ENCODE measurements around the gene CPS1. TPM values are rescaled to one million over a fixed set of nuclear protein-coding genes. Genes with fewer than 3 reads are reported as not detected.

The CPS1 gene
- total RNA-seq, 1 donor from 2014 or later = 0.75 TPM

DNA sequence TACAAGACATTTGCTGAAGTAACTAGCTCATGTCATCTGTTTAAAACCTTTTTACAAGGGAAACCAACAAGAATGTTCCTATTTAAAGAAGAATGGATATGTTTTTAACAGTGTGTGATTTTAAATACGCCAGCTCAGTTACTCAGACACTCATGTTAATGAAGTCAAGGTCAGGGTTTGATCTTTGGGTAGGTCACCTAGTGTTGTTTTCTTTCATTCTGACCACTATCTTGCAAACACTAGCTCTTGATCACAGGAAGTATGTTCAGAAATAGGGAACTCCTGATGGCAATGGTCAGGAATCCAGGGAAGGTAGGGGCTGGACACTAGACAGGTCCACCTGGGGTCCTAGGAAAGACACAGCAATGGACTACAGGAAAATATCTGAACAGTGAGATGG lies 116.7 kb downstream of the CPS1 start:
- Mint-ChIP-seq H3K27me3 (no peaks in the 10 kb centered on the region), H3K36me3 (ENCODE audit: low read depth) (no peaks in the 10 kb centered on the region), H3K4me3 (no peak overlapping the region), H3K4me1 (no peaks in the 10 kb centered on the region), H3K27ac (no peak overlapping the region), H3K9me3 (no peaks in the 10 kb centered on the region)
- TF ChIP-seq, protein P1, sequence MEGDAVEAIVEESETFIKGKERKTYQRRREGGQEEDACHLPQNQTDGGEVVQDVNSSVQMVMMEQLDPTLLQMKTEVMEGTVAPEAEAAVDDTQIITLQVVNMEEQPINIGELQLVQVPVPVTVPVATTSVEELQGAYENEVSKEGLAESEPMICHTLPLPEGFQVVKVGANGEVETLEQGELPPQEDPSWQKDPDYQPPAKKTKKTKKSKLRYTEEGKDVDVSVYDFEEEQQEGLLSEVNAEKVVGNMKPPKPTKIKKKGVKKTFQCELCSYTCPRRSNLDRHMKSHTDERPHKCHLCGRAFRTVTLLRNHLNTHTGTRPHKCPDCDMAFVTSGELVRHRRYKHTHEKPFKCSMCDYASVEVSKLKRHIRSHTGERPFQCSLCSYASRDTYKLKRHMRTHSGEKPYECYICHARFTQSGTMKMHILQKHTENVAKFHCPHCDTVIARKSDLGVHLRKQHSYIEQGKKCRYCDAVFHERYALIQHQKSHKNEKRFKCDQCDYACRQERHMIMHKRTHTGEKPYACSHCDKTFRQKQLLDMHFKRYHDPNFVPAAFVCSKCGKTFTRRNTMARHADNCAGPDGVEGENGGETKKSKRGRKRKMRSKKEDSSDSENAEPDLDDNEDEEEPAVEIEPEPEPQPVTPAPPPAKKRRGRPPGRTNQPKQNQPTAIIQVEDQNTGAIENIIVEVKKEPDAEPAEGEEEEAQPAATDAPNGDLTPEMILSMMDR (IDR thresholded peaks at IDR 0.05) = no peak
- no peak for ATAC-seq (ENCODE audit: low read depth)
- intact Hi-C loops (cut with micrococcal nuclease) = no loop called here
- DNase-seq = no peak
- CTCF ChIA-PET = interaction anchor here (0.6 kb wide), 1 partner anchor 40 kb away, joined by 3 read pairs; no protein-coding TSS in a partner anchor
- POLR2A ChIA-PET = no interaction called here

DNA sequence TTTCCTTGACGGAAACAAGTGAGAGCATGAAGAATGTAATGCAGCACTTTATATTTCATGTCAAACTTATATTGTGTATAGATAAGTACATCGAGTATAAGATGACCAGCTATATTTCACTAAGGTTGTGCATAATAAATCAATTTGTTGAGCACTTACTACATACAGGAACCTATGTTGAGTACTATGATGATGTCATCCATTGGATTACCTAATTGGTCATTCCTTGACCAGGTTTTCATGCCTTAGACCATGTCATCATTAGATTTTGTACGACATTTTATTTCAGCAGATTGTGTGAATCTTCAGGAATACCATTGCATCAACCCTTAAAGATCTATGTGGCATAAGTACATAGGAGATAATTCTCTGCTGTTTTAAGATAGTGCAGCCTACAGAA lies 119.7 kb downstream of the CPS1 start:
- ChIA-PET POLR2A (no interaction called here), CTCF (no interaction called here)
- Mint-ChIP-seq H3K4me1 (no peaks in the 10 kb centered on the region), H3K9me3 (no peaks in the 10 kb centered on the region), H3K4me3 (no peak overlapping the region), H3K27me3 (no peaks in the 10 kb centered on the region), H3K36me3 (ENCODE audit: low read depth) (no peaks in the 10 kb centered on the region), H3K27ac (no peak overlapping the region)
- no peak for DNase-seq
- TF ChIP-seq, protein P1 (IDR thresholded peaks at IDR 0.05) = no peak
- no peak for ATAC-seq (ENCODE audit: low read depth)
- intact Hi-C loops (cut with micrococcal nuclease) = no loop called here

DNA sequence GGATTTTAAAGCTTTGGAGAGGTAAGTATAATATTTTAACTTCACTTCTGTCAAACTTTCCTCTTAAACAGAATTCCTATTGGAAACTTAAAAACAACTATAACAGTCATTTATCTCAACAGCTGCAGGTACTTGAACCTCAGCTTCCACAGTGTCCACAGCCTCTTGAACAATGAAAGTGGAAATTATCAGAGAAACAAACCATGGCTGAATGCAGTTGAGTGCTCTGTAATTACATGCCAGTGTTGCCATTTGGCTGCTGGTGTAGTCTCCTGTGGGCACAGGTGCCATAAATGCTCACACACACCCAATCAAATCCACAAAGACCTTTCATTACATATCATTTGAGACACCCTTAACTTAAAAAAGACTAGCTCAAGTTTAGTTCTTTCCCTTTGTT lies 125.1 kb downstream of the CPS1 start:
- POLR2A ChIA-PET = no interaction called here
- ATAC-seq (ENCODE audit: low read depth) (no peak), DNase-seq (no peak)
- Mint-ChIP-seq H3K27ac (no peak overlapping the region), H3K4me3 (no peak overlapping the region), H3K9me3 (no peaks in the 10 kb centered on the region), H3K27me3 (no peaks in the 10 kb centered on the region), H3K36me3 (ENCODE audit: low read depth) (no peaks in the 10 kb centered on the region), H3K4me1 (no peaks in the 10 kb centered on the region)
- TF ChIP-seq, protein P1 (IDR thresholded peaks at IDR 0.05) = no peak
- intact Hi-C loops (cut with micrococcal nuclease) = no loop called here
- CTCF ChIA-PET = no interaction called here

DNA sequence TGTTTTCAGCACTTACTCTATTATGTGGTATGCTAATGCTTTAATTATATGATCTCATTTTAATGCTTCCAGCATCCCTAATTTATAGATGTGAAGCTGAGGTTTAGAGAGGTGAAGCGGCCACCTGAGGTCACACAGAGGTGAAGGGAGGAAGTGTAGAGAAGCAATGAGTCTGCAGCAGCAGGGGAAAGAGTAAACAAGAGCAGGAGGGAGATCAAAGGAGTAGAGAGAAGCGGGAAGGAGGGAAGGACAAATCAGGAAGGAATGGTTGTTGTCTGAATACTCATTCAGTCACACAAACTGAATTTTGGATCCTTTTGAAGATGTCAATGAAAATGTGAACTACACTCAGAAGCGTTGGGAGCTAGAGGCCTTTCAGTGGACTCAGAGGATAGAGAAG lies 130.0 kb downstream of the CPS1 start:
- POLR2A ChIA-PET = no interaction called here
- Mint-ChIP-seq H3K36me3 (ENCODE audit: low read depth) (no peaks in the 10 kb centered on the region), H3K4me3 (no peak overlapping the region), H3K4me1 (no peaks in the 10 kb centered on the region), H3K9me3 (no peaks in the 10 kb centered on the region), H3K27me3 (no peaks in the 10 kb centered on the region), H3K27ac (no peak overlapping the region)
- TF ChIP-seq, protein P1 (IDR thresholded peaks at IDR 0.05) = no peak
- intact Hi-C loops (cut with micrococcal nuclease) = no loop called here
- no peak for ATAC-seq (ENCODE audit: low read depth)
- no peak for DNase-seq
- CTCF ChIA-PET = no interaction called here

DNA sequence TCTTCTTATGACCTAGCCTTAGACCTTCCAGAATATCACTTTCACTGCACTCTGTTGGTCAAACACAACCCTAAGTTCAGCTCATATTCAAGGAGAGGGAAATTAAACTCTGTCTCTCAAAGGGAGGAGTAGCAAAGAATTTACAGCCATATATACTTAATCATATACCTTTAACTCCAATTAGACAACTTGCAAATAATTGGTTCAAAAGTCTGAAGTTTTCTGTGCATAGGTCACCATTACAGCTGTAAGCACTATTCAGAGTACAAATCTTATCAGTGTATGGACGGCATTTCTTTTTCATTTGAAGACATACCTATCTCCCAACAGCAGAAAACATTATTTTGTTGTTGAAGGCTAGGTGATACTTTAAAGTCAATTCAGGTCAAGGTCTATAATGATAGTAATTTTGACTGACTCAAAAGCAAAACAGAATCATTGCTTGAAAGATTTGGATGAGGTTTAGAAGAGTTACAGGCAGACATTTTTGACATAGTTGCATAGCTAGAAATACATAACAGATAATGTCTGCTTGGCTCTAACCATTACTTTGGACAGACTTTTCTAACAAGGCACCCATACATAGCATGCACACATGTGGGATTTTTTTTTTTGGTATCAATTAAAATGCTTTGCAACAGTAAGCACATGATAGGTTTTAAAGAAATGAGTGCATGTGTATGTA lies 131.5 kb downstream of the CPS1 start:
- Mint-ChIP-seq H3K36me3 (ENCODE audit: low read depth) (no peaks in the 10 kb centered on the region), H3K27ac (no peak overlapping the region), H3K4me3 (no peak overlapping the region), H3K4me1 (no peaks in the 10 kb centered on the region), H3K9me3 (no peaks in the 10 kb centered on the region), H3K27me3 (no peaks in the 10 kb centered on the region)
- ATAC-seq (ENCODE audit: low read depth) (no peak), DNase-seq (no peak)
- ChIA-PET POLR2A (no interaction called here), CTCF (no interaction called here)
- TF ChIP-seq, protein P1 (IDR thresholded peaks at IDR 0.05) = no peak
- intact Hi-C loops (cut with micrococcal nuclease) = no loop called here

Data from activated B cell treated with CpG ODN at 0.5 μM for 24 hours (primary cell).